Measurements from ENCODE around the gene KIAA1217. TPM values are rescaled to one million over a fixed set of nuclear protein-coding genes. Genes with fewer than 3 reads are reported as not detected.
A peak's percentile ranks its signal among the peaks of the same experiment; 100 is the strongest.

Gene KIAA1217
- total RNA-seq, 1 donor from 2014 or later = 54.3 TPM

- TF ChIP-seq CTCF (IDR thresholded peaks at IDR 0.05) (peak; percentile 49 to 67 (median 51)), POLR2AphosphoS5 (IDR thresholded peaks at IDR 0.05; ENCODE audit: insufficient read depth in 1 of 2, low read depth in 1 of 2) (peak in 1 of 2 donors; percentile 13), POLR2A (IDR thresholded peaks at IDR 0.05) (no peak)
- Histone ChIP-seq H3K4me3 (no peak overlapping the region), H3K27ac (no peak overlapping the region), H3K27me3 (no peaks in the 10 kb centered on the region), H3K4me1 (peaks cover 5% of the 10 kb centered on the region), H3K9me3 (no peaks in the 10 kb centered on the region), H3K36me3 (no peaks in the 10 kb centered on the region)
- intact Hi-C loops (cut with DNase I) = loop anchor here (10.0 kb wide), 1 partner anchor 146 kb away; no protein-coding TSS in a partner anchor
- DNase-seq (ENCODE audit: extremely low spot score in 2 of 2) = no peak
These were observed 151.6 kb downstream of the KIAA1217 start for GRCh38 chr10:24360282-24361127.

GRCh38 chr10:24363070-24363469 is 154.1 kb downstream of the KIAA1217 start:
- H3K4me3 ChIP-seq = no peak overlapping the region
- intact Hi-C loops (cut with DNase I) = loop anchor here (10.0 kb wide), 1 partner anchor 148 kb away; no protein-coding TSS in a partner anchor
- no peak overlapping the region for H3K27ac ChIP-seq
- H3K9me3 ChIP-seq = no peaks in the 10 kb centered on the region
- no peaks in the 10 kb centered on the region for H3K4me1 ChIP-seq
- no peaks in the 10 kb centered on the region for H3K27me3 ChIP-seq
- no peaks in the 10 kb centered on the region for H3K36me3 ChIP-seq
- TF ChIP-seq POLR2A (IDR thresholded peaks at IDR 0.05) (no peak), CTCF (IDR thresholded peaks at IDR 0.05) (no peak), POLR2AphosphoS5 (IDR thresholded peaks at IDR 0.05; ENCODE audit: insufficient read depth in 1 of 2, low read depth in 1 of 2) (no peak)
- no peak for DNase-seq (ENCODE audit: extremely low spot score in 2 of 2)

- intact Hi-C loops (cut with DNase I) = loop anchor here (10.0 kb wide), 1 partner anchor 153 kb away; no protein-coding TSS in a partner anchor
- no peaks in the 10 kb centered on the region for H3K27me3 ChIP-seq
- TF ChIP-seq CTCF (IDR thresholded peaks at IDR 0.05) = no peak
- TF ChIP-seq POLR2AphosphoS5 (IDR thresholded peaks at IDR 0.05; ENCODE audit: insufficient read depth in 1 of 2, low read depth in 1 of 2) = no peak
- no peak for TF ChIP-seq POLR2A (IDR thresholded peaks at IDR 0.05)
- no peaks in the 10 kb centered on the region for H3K36me3 ChIP-seq
- no peaks in the 10 kb centered on the region for H3K4me1 ChIP-seq
- H3K27ac ChIP-seq = no peak overlapping the region
- no peaks in the 10 kb centered on the region for H3K9me3 ChIP-seq
- DNase-seq (ENCODE audit: extremely low spot score in 2 of 2) = no peak
- H3K4me3 ChIP-seq = no peak overlapping the region
These were observed 158.8 kb downstream of the KIAA1217 start for GRCh38 chr10:24367688-24368087.

- H3K4me3 ChIP-seq = no peak overlapping the region
These were observed 161.9 kb downstream of the KIAA1217 start for GRCh38 chr10:24370877-24371276.

More at GRCh38 chr10:24370877-24371276, 161.9 kb downstream of the KIAA1217 start:
- no peaks in the 10 kb centered on the region for H3K36me3 ChIP-seq
- DNase-seq (ENCODE audit: extremely low spot score in 2 of 2) = no peak
- H3K9me3 ChIP-seq = no peaks in the 10 kb centered on the region
- no peak overlapping the region for H3K27ac ChIP-seq
- intact Hi-C loops (cut with DNase I) = no loop called here
- TF ChIP-seq POLR2A (IDR thresholded peaks at IDR 0.05) (no peak), CTCF (IDR thresholded peaks at IDR 0.05) (no peak), POLR2AphosphoS5 (IDR thresholded peaks at IDR 0.05; ENCODE audit: insufficient read depth in 1 of 2, low read depth in 1 of 2) (no peak)
- no peaks in the 10 kb centered on the region for H3K4me1 ChIP-seq
- H3K27me3 ChIP-seq = no peaks in the 10 kb centered on the region
